ENCODE results near the gene CCDC188. TPM values are rescaled to one million over a fixed set of nuclear protein-coding genes. Genes with fewer than 3 reads are reported as not detected.

The CCDC188 gene
- total and polyA plus RNA-seq, 4 donors = 0.78 to 4.0 TPM; not detected in 2

DNA sequence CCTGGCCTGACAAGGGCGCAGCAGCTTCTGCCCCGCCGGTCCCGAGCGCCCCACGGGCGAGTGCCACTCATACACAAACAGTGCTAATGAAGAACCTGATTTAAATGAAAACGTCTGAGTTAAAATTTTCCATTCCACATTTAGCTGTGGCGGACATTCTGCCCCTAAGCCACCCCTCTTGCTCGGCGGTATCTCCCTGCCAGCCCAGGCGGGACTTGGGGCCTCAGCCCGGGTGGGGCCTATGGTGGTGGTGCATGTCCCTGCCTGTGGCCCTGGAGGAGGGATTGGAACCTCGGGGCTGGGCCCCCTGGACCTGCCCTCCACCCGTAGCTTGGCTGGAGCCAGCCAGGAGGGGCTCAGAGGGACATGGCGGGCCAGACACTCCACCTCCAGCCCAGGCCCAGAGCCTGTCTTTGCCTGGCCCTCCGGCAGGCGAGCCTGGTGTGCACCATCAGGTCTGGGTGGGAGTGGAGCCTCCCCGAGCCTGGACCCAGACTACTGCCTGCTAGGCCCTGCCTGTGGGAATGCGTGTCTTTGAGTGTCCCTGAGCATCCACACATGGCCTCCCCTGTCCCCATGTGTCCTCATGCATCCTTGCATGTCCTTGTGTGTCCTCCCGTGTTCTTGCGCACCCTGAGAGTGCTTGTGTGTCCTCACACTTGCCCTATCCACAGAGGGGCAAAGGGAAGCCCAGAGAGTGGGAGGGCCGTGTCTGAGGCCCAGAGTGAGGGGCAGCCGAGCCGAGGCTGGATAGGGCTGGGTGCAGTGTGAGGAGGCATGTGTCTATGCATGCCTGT is 14.9 kb downstream of the CCDC188 start:
- Histone ChIP-seq H3K9me3 (ENCODE audit: control insufficient read depth, low read length) (no peaks in the 10 kb centered on the region), H3K36me3 (ENCODE audit: control insufficient read depth in 1 of 2, insufficient read depth in 2 of 2, low read length in 1 of 2) (no peaks in the 10 kb centered on the region), H3K27me3 (ENCODE audit: control insufficient read depth in 1 of 2, insufficient read depth in 2 of 2, low read length in 1 of 2) (no peaks in the 10 kb centered on the region), H3K27ac (ENCODE audit: low read depth in 1 of 2, low read length in 2 of 2) (no peak overlapping the region), H3K4me1 (ENCODE audit: control insufficient read depth in 1 of 2, insufficient read depth in 2 of 2, low read length in 2 of 2) (no peaks in the 10 kb centered on the region), H3K4me3 (ENCODE audit: low read length in 2 of 2) (no peak overlapping the region)
- intact Hi-C loops (cut with DNase I) = no loop called here
- DNase-seq (no peak), ATAC-seq (ENCODE audit: low FRiP score) (no peak)
- 52 to 66% methylated on average over 25 of the region's 25 CpGs for WGBS, 2 donors

DNA sequence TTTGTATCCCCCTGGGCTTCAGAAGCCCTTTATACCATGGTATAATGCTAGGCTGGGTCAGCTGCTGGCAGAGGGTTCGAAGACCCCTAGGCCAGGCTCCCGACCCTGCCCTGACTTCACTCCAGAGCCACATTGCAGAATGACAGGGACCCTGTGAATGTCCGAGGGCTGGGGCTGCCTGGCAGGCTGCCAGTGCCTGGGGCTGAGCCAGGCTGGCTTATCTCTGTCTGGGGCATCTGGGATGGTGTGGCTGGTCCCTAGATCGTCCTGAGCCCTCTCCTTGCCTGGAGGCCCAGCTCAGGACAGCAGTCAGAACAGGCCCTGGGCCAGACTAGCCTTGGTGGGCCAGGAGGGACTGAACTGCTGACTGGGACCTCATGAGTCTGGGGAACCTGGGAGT is 15.6 kb downstream of the CCDC188 start:
- H3K4me3 ChIP-seq (ENCODE audit: low read length in 2 of 2) = no peak overlapping the region
- H3K9me3 ChIP-seq (ENCODE audit: control insufficient read depth, low read length) = no peaks in the 10 kb centered on the region
- ATAC-seq (ENCODE audit: low FRiP score) (no peak), DNase-seq (no peak)
- no peaks in the 10 kb centered on the region for H3K27me3 ChIP-seq (ENCODE audit: control insufficient read depth in 1 of 2, insufficient read depth in 2 of 2, low read length in 1 of 2)
- H3K36me3 ChIP-seq (ENCODE audit: control insufficient read depth in 1 of 2, insufficient read depth in 2 of 2, low read length in 1 of 2) = no peaks in the 10 kb centered on the region
- WGBS, 2 donors = 47 to 50% methylated on average over 4 of the region's 4 CpGs
- no peak overlapping the region for H3K27ac ChIP-seq (ENCODE audit: low read depth in 1 of 2, low read length in 2 of 2)
- H3K4me1 ChIP-seq (ENCODE audit: control insufficient read depth in 1 of 2, insufficient read depth in 2 of 2, low read length in 2 of 2) = no peaks in the 10 kb centered on the region
- intact Hi-C loops (cut with DNase I) = no loop called here

DNA sequence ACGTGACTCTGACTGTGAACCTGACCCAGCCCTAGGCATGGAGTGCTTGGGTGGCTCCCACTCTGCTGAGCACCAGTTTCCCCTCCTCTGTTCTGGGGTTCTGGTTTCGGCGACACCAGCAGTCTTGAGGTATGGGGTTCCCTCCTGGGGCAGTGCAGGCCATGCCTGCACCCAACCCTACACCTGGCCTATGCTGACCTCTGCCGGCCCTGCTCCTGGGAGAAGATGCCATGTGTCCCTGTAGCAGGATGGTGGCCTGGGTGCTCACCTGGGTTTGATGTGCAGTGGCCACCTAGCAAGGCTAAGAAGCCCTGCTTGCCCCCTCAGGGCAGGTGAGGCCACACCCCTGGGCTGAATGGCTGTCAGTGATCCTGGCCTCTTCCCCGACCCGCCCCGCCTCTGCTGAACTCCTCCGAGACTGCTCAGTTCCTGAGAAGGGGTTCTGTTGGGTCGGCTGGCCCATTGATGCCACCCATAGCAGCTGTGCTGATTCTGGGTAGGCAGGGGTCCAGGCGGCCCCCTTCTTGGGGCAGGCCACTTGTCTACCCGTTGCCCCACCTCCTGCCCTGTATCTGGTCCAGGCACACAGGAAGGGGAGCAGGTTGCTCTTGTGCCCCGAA is 16.8 kb downstream of the CCDC188 start:
- ATAC-seq (ENCODE audit: low FRiP score) (no peak), DNase-seq (no peak)
- Histone ChIP-seq H3K4me3 (ENCODE audit: low read length in 2 of 2) (no peak overlapping the region), H3K36me3 (ENCODE audit: control insufficient read depth in 1 of 2, insufficient read depth in 2 of 2, low read length in 1 of 2) (no peaks in the 10 kb centered on the region), H3K27me3 (ENCODE audit: control insufficient read depth in 1 of 2, insufficient read depth in 2 of 2, low read length in 1 of 2) (no peaks in the 10 kb centered on the region), H3K4me1 (ENCODE audit: control insufficient read depth in 1 of 2, insufficient read depth in 2 of 2, low read length in 2 of 2) (no peaks in the 10 kb centered on the region), H3K9me3 (ENCODE audit: control insufficient read depth, low read length) (no peaks in the 10 kb centered on the region), H3K27ac (ENCODE audit: low read depth in 1 of 2, low read length in 2 of 2) (no peak overlapping the region)
- intact Hi-C loops (cut with DNase I) = loop anchor here in 1 of 2 donors (5.0 kb wide), 1 partner anchor 957 kb away; the partner anchor contains the start of gene SLC25A1
- 75 to 77% methylated on average over 12 of the region's 12 CpGs for WGBS, 2 donors

DNA sequence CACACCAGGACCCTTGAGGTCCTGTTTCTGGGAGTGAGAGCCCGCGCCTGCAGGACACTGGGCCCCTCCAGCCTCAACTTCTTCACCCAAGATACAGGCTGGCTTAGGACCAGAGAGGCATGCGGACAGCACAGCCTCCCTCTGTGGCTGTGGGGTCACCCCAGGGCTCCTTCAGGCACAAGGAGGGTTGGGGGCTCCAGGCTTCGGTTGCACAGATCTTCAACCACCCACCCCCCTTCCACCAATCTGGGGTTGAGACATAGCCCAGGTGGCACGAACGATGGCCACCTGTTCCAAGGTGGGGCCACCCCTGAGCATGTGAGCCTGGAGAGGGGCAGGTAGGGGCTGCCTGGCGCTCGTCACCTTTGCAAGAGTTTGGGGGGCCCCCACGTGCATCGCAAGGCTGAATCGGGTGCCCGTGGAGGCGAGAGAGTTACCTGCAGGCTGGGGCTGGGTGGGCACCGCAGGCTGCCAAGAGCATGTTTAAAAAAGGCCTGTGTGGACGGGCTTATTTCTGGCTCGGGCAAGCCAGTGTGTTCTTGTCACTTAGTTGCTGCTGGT is 18.1 kb downstream of the CCDC188 start:
- DNase-seq = no peak
- Histone ChIP-seq H3K9me3 (ENCODE audit: control insufficient read depth, low read length) (no peaks in the 10 kb centered on the region), H3K4me3 (ENCODE audit: low read length in 2 of 2) (peak overlapping the region; percentile 75 to 93), H3K36me3 (ENCODE audit: control insufficient read depth in 1 of 2, insufficient read depth in 2 of 2, low read length in 1 of 2) (no peaks in the 10 kb centered on the region), H3K27ac (ENCODE audit: low read depth in 1 of 2, low read length in 2 of 2) (no peak overlapping the region), H3K4me1 (ENCODE audit: control insufficient read depth in 1 of 2, insufficient read depth in 2 of 2, low read length in 2 of 2) (no peaks in the 10 kb centered on the region), H3K27me3 (ENCODE audit: control insufficient read depth in 1 of 2, insufficient read depth in 2 of 2, low read length in 1 of 2) (no peaks in the 10 kb centered on the region)
- no peak for ATAC-seq (ENCODE audit: low FRiP score)
- intact Hi-C loops (cut with DNase I) = loop anchor here in 1 of 2 donors (5.0 kb wide), 1 partner anchor 955 kb away; the partner anchor contains the start of gene SLC25A1
- 32 to 40% methylated on average over 16 of the region's 16 CpGs for WGBS, 2 donors

DNA sequence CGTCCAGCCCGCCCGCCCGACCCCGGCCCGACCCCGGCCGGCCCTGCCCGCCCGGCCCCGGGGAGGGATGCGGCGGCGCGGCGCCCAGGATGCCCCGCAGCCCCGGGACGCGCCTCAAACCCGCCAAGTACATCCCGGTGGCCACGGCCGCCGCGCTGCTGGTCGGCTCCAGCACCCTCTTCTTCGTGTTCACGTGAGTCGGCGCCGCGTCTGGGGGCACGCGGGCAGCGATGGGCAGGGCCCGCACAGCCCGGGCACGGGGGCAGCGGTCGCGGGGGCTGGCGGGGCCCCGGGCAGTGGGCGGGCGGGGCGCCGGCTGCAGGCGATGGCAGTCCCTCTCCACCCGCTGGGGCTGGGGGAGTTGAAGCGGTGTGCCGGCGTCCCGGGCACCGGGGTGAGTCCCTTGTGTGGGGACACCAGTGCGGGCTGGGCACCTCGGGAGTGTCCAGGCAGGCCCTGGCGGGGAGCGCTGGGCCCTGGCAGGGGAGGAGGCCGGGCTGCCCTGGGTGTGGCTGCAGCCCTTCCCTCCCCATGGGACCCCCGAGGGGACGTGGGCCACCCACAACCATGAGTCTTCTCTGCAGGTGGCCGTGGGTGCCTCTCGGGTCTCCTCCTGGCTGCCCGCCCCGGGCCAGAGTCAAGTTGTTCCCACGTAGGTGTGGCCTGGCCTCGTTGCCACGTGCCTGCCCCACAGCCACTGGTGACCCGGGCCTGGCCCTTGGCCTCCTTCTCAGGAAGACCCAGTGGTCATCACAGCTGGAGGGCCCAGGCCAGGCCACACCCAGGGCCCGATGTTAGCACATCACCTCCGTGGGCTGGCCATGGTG is 18.8 kb downstream of the CCDC188 start:
- intact Hi-C loops (cut with DNase I) = loop anchor here in 1 of 2 donors (5.0 kb wide), 1 partner anchor 955 kb away; the partner anchor contains the start of gene SLC25A1
- no peak for ATAC-seq (ENCODE audit: low FRiP score)

DNA sequence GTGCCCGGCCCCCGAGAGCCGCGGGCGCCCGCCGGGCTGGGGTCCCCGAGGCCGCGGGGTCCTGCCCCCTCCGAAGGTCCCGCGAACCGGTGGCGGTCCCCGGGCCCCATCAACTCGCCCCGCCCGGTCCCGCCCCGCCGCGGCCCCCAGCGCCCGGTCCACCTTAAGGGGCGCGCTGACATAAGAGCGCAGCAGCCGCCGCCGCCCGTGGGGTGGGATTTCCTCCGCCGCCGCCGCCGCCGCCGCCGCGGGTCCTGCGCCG is 19.3 kb downstream of the CCDC188 start, which contains the start of gene ZDHHC8:
ZDHHC8 (plus strand) TSS at position 208 of the 262 bp plus-strand sequence. CDS start 144 bp downstream, outside the sequence.
- H3K36me3 ChIP-seq (ENCODE audit: control insufficient read depth in 1 of 2, insufficient read depth in 2 of 2, low read length in 1 of 2) = no peaks in the 10 kb centered on the region
- peak within 1 kb of the TSS; percentile 75 to 93 for H3K4me3 ChIP-seq (ENCODE audit: low read length in 2 of 2)
- H3K4me1 ChIP-seq (ENCODE audit: control insufficient read depth in 1 of 2, insufficient read depth in 2 of 2, low read length in 2 of 2) = no peaks in the 10 kb centered on the region
- intact Hi-C loops (cut with DNase I) = loop anchor here in 1 of 2 donors (5.0 kb wide), 1 partner anchor 954 kb away; the partner anchor contains the start of gene SLC25A1
- no peaks in the 10 kb centered on the region for H3K27me3 ChIP-seq (ENCODE audit: control insufficient read depth in 1 of 2, insufficient read depth in 2 of 2, low read length in 1 of 2)
- no peak for ATAC-seq (ENCODE audit: low FRiP score)
- peak within 1 kb of the TSS; percentile 80 to 90 for H3K27ac ChIP-seq (ENCODE audit: low read depth in 1 of 2, low read length in 2 of 2)
- no peaks in the 10 kb centered on the region for H3K9me3 ChIP-seq (ENCODE audit: control insufficient read depth, low read length)
- 0 to 1% methylated on average over 9 to 43 of the region's 43 CpGs for WGBS, 2 donors
- DNase-seq = peak in 1 of 2 donors; percentile 85

More for the DNA sequence above, 18.8 kb downstream of the CCDC188 start:
- Histone ChIP-seq H3K4me3 (ENCODE audit: low read length in 2 of 2) (peak overlapping the region; percentile 75 to 93), H3K27me3 (ENCODE audit: control insufficient read depth in 1 of 2, insufficient read depth in 2 of 2, low read length in 1 of 2) (no peaks in the 10 kb centered on the region), H3K4me1 (ENCODE audit: control insufficient read depth in 1 of 2, insufficient read depth in 2 of 2, low read length in 2 of 2) (no peaks in the 10 kb centered on the region), H3K36me3 (ENCODE audit: control insufficient read depth in 1 of 2, insufficient read depth in 2 of 2, low read length in 1 of 2) (no peaks in the 10 kb centered on the region), H3K9me3 (ENCODE audit: control insufficient read depth, low read length) (no peaks in the 10 kb centered on the region), H3K27ac (ENCODE audit: low read depth in 1 of 2, low read length in 2 of 2) (peak overlapping the region in 1 of 2 donors; percentile 21)
- peak; percentile 71 to 82 for DNase-seq
- 0 to 1% methylated on average over 50 to 72 of the region's 72 CpGs for WGBS, 2 donors

DNA sequence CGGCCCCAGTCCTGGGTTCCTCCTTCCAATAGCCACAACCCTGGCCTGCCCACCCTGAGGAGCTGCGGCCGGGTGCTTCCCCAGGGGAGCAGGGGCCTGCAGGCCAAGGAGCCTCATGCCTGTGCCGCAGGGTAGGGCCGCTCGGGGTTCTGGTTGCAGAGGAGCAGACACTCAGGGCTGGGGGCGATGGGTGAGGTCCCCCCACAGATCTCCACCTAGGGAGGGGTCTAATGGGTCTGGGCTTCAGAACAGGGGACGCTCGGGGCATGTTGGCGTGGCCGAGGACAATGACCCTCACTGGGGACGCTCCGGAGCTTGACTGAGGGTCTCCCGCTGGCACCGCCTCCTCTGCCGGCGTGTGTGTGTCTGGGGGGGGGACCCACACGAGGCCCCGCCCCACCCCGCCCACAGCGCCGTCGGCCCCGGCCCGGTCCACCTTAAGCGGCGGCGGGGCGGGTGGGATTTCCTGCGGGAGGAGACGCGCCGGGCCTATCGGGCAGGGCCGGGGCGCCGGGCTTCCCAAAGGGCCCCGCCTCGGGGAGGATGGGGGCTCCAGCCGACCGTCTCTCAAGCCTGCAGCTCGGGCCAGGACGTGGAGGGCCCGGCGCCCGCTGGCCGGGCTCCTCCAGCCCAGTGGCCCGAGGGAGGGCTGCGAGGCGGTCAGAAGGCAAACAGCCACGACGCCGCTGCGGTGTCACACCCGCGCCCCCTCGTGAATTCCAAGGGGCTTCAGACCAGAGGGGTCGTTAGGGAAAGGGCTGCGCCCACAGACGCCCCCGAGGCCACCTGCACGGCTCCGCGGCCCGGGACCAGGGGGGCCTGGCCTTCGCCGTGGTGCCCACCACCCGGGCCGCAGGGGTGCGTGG is 19.9 kb downstream of the CCDC188 start:
- no peaks in the 10 kb centered on the region for H3K27me3 ChIP-seq (ENCODE audit: control insufficient read depth in 1 of 2, insufficient read depth in 2 of 2, low read length in 1 of 2)
- H3K36me3 ChIP-seq (ENCODE audit: control insufficient read depth in 1 of 2, insufficient read depth in 2 of 2, low read length in 1 of 2) = no peaks in the 10 kb centered on the region
- DNase-seq = peak; percentile 92 to 95
- H3K4me1 ChIP-seq (ENCODE audit: control insufficient read depth in 1 of 2, insufficient read depth in 2 of 2, low read length in 2 of 2) = no peaks in the 10 kb centered on the region
- peak overlapping the region; percentile 80 to 90 for H3K27ac ChIP-seq (ENCODE audit: low read depth in 1 of 2, low read length in 2 of 2)
- 3% methylated on average over 49 to 70 of the region's 70 CpGs for WGBS, 2 donors
- H3K9me3 ChIP-seq (ENCODE audit: control insufficient read depth, low read length) = no peaks in the 10 kb centered on the region
- intact Hi-C loops (cut with DNase I) = loop anchor here in 1 of 2 donors (5.0 kb wide), 1 partner anchor 954 kb away; the partner anchor contains the start of gene SLC25A1
- peak; percentile 90 for ATAC-seq (ENCODE audit: low FRiP score)
- H3K4me3 ChIP-seq (ENCODE audit: low read length in 2 of 2) = peak overlapping the region; percentile 75 to 93
